CD4-positive, alpha-beta T cell (primary cell): ENCODE results near the gene RUNX2. TPM values are rescaled to one million over a fixed set of nuclear protein-coding genes. Genes with fewer than 3 reads are reported as not detected.

Experiments used
- ATAC-seq: fragments of 200-7000 bp; cut with Tn5 transposase; one replicate; pipeline ENCODE4 v1.10.0; 2022; ENCODE audit warnings: mild to moderate bottlenecking; ENCODE audit not compliant: poor library complexity
- CTCF ChIA-PET: fragments of 350-600 bp; sonication (Branson Sonifier 250); formaldehyde crosslinking; loops from one replicate; lab custom pipeline; 2021; ENCODE audit warnings: antibody characterized with exemption, inconsistent platforms; lab: Charles Lee
- POLR2A ChIA-PET: fragments of 350-600 bp; sonication (Branson Sonifier 250); formaldehyde crosslinking; loops from one replicate; lab custom pipeline; 2021; ENCODE audit warnings: antibody characterized with exemption, inconsistent platforms; lab: Charles Lee
- DNase-seq, 14 experiments: peaks; one replicate each; pipeline ENCODE4 v3.0.0-alpha.2; 2013 to 2020; ENCODE audit warnings: mixed read lengths in 2 of 14
- H3K27ac ChIP-seq, 2 donors: one replicate each; pipeline versions ENCODE4 v1.5.1 to v1.7.0; 2013; ENCODE audit warnings: low read length in 2 of 2, low read depth in 1 of 2, mild to moderate bottlenecking in 1 of 2
- H3K27me3 ChIP-seq, 2 experiments: 1 replicate in 1 of 2; 2 replicates in 1 of 2; pipeline versions ENCODE4 v1.6.1 to v1.7.0; 2013; ENCODE audit warnings: low read length in 2 of 2, control low read depth in 1 of 2, mild to moderate bottlenecking in 1 of 2, moderate library complexity in 1 of 2; ENCODE audit not compliant: insufficient read depth in 2 of 2, control insufficient read depth in 1 of 2
- H3K36me3 ChIP-seq: one replicate; pipeline ENCODE4 v1.6.1; 2013; ENCODE audit warnings: low read length, control low read depth; ENCODE audit not compliant: insufficient read depth
- H3K4me1 ChIP-seq: one replicate; pipeline ENCODE4 v1.6.1; 2013; ENCODE audit warnings: low read length, control low read depth; ENCODE audit not compliant: insufficient read depth
- H3K4me3 ChIP-seq: one replicate; pipeline ENCODE4 v1.5.1; 2013; ENCODE audit warnings: mild to moderate bottlenecking, low read length, moderate library complexity
- H3K9me3 ChIP-seq, 2 experiments: 1 replicate in 1 of 2; 2 replicates in 1 of 2; pipeline versions ENCODE4 v1.6.1 to v1.7.0; 2013; ENCODE audit warnings: low read length in 2 of 2, mild to moderate bottlenecking in 2 of 2, control low read depth in 1 of 2, moderate library complexity in 1 of 2; ENCODE audit not compliant: control insufficient read depth in 1 of 2, insufficient read depth in 1 of 2
- H3K27ac Mint-ChIP-seq: one replicate; pipeline ENCODE4 v1.8.0; 2020; ENCODE audit warnings: mixed read lengths
- H3K27me3 Mint-ChIP-seq: one replicate; pipeline ENCODE4 v1.8.0; 2021; ENCODE audit warnings: mixed read lengths
- H3K36me3 Mint-ChIP-seq: one replicate; pipeline ENCODE4 v1.8.0; 2021; ENCODE audit warnings: low read depth, mixed read lengths
- H3K4me1 Mint-ChIP-seq: one replicate; pipeline ENCODE4 v1.8.0; 2021; ENCODE audit warnings: low read depth, mixed read lengths
- H3K4me3 Mint-ChIP-seq: one replicate; pipeline ENCODE4 v1.8.0; 2020; ENCODE audit warnings: mild to moderate bottlenecking, mixed read lengths
- H3K9me3 Mint-ChIP-seq: one replicate; pipeline ENCODE4 v1.8.0; 2020; ENCODE audit warnings: mixed read lengths
- CTCF ChIP-seq: fragments of 200-600 bp; IDR thresholded peaks from one replicate; pipeline ENCODE4 v1.8.0; 2022; ENCODE audit warnings: antibody characterized with exemption, mild to moderate bottlenecking
- intact Hi-C, 2 experiments: fragments of 100-400 bp; cut with DNase I in 1 of 2; cut with micrococcal nuclease in 1 of 2; formaldehyde crosslinking; loops; one replicate each; pipeline versions ENCODE4 v1.15.1 to v1.9.0; 2023 to 2025; cut with DNase I, micrococcal nuclease
- total RNA-seq, 174 experiments: library from RNA in 2 of 174; stranded (reverse) in 2 of 174; gene quantifications; one replicate each; pipeline ENCODE4 v1.2.3 and lab custom pipeline; 2021 to 2026

The RUNX2 gene
- total RNA-seq, 2 experiments from 2014 or later = 17.5 to 18.0 TPM

- no peak overlapping the region for H3K27ac Mint-ChIP-seq
- ATAC-seq (no peak), DNase-seq (no peak)
- peaks cover 9% of the 10 kb centered on the region for H3K4me1 Mint-ChIP-seq
- TF ChIP-seq CTCF = no peak
- H3K27me3 Mint-ChIP-seq = no peaks in the 10 kb centered on the region
- Histone ChIP-seq H3K4me1 (peaks cover 4% of the 10 kb centered on the region), H3K4me3 (no peak overlapping the region), H3K27me3 (no peaks in the 10 kb centered on the region), H3K27ac (no peak overlapping the region), H3K36me3 (no peaks in the 10 kb centered on the region), H3K9me3 (no peaks in the 10 kb centered on the region)
- POLR2A ChIA-PET = no interaction called here
- no peaks in the 10 kb centered on the region for H3K36me3 Mint-ChIP-seq
- no peak overlapping the region for H3K4me3 Mint-ChIP-seq
- CTCF ChIA-PET = no interaction called here
- intact Hi-C loops = no loop called here
- no peaks in the 10 kb centered on the region for H3K9me3 Mint-ChIP-seq
Measured at GRCh38 chr6:45637056-45637455, 308.9 kb downstream of the RUNX2 start.

DNA sequence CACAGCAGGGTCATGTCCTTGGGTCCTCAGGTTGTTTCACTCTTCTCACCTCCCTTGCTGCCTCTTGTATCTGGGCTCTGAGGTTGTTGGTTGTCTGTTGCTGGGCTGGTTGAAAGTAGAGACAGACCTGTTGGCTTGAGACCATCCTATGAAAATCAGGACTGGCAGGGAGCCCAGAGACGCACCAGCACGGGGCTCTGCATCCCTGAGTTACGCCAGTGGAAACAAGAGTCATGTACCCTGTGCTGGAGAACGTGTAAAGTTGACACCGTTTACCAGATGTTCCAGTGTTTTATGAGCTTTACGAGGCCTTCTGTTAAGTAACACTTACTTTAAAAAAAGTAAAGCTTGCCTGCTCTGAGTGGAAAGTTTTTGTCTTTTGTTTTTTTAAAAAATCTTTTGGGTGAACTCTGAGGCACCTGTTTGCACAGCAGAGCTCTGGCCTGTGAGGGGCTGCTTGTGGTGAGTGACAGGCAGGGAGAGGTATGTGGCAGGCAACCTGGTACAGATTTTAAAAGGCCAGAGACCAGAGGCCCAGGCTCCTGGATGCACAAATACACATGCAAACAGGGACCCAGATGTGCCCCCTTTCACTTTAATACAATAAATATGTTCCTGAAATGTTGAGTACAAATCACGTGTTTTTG is 309.6 kb downstream of the RUNX2 start:
- DNase-seq = no peak
- H3K27me3 ChIP-seq = no peaks in the 10 kb centered on the region
- H3K9me3 Mint-ChIP-seq = no peaks in the 10 kb centered on the region
- no peak for ATAC-seq
- peaks cover 9% of the 10 kb centered on the region for H3K4me1 Mint-ChIP-seq
- intact Hi-C loops = no loop called here
- H3K27ac ChIP-seq = no peak overlapping the region
- H3K36me3 Mint-ChIP-seq = no peaks in the 10 kb centered on the region
- H3K4me1 ChIP-seq = peaks cover 4% of the 10 kb centered on the region
- no peaks in the 10 kb centered on the region for H3K36me3 ChIP-seq
- no peak for TF ChIP-seq CTCF
- H3K4me3 Mint-ChIP-seq = no peak overlapping the region
- no peaks in the 10 kb centered on the region for H3K9me3 ChIP-seq
- H3K27ac Mint-ChIP-seq = no peak overlapping the region
- POLR2A ChIA-PET = no interaction called here
- H3K4me3 ChIP-seq = no peak overlapping the region
- no peaks in the 10 kb centered on the region for H3K27me3 Mint-ChIP-seq
- CTCF ChIA-PET = no interaction called here

DNA sequence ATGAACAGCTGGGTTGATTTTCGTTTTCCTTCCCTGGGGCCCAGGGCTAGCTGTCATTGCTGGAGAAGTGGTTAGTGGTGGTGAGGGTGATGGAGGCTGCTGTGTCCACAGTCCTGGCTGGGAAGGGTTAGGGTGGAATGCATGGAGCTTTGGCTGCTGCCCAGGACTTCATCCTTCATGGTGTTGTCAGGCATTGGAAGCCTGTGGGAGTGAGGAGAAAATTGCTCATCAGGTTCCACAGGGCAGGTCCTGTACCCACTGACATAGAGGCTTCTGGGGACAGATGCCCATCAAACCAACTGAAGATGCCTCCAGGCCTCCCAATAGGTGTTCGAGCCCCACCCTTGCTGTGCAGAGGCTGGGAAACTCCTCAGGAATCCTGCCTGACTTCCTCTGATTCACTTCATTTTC is 312.0 kb downstream of the RUNX2 start:
- TF ChIP-seq CTCF = no peak
- Mint-ChIP-seq H3K27me3 (no peaks in the 10 kb centered on the region), H3K9me3 (no peaks in the 10 kb centered on the region), H3K36me3 (no peaks in the 10 kb centered on the region), H3K27ac (no peak overlapping the region), H3K4me3 (no peak overlapping the region), H3K4me1 (no peaks in the 10 kb centered on the region)
- H3K36me3 ChIP-seq = no peaks in the 10 kb centered on the region
- intact Hi-C loops = no loop called here
- no peaks in the 10 kb centered on the region for H3K9me3 ChIP-seq
- no peaks in the 10 kb centered on the region for H3K4me1 ChIP-seq
- H3K27me3 ChIP-seq = no peaks in the 10 kb centered on the region
- ChIA-PET POLR2A (no interaction called here), CTCF (no interaction called here)
- no peak for ATAC-seq
- no peak overlapping the region for H3K27ac ChIP-seq
- DNase-seq = no peak
- no peak overlapping the region for H3K4me3 ChIP-seq
